Type B pancreatic cell (in vitro differentiated cells): ENCODE measurements around the gene NDUFS1. TPM values are rescaled to one million over a fixed set of nuclear protein-coding genes. Genes with fewer than 3 reads are reported as not detected.
A peak's percentile ranks its signal among the peaks of the same experiment; 100 is the strongest.

Experiments used
- DNase-seq: peaks from one replicate; pipeline ENCODE4 v3.0.0; 2021; ENCODE audit warnings: mixed read lengths; ENCODE audit not compliant: unreplicated experiment; ENCODE audit errors: extremely low spot score
- H3K27ac Mint-ChIP-seq: 2 replicates; pipeline ENCODE4 v1.8.0; 2021; ENCODE audit warnings: mild to moderate bottlenecking, mixed read lengths
- H3K27me3 Mint-ChIP-seq: 2 replicates; pipeline ENCODE4 v1.8.0; 2021; ENCODE audit warnings: mixed read lengths
- H3K36me3 Mint-ChIP-seq: 2 replicates; pipeline ENCODE4 v1.8.0; 2021; ENCODE audit warnings: mixed read lengths
- H3K4me1 Mint-ChIP-seq: one replicate; pipeline ENCODE4 v1.8.0; 2021; ENCODE audit warnings: mixed read lengths; ENCODE audit not compliant: unreplicated experiment
- H3K4me3 Mint-ChIP-seq: 2 replicates; pipeline ENCODE4 v1.8.0; 2021; ENCODE audit warnings: mild to moderate bottlenecking, mixed read lengths
- H3K9me3 Mint-ChIP-seq: 2 replicates; pipeline ENCODE4 v1.8.0; 2021; ENCODE audit warnings: mixed read lengths
- total RNA-seq: library from RNA; stranded (reverse); gene quantifications from 2 replicates; pipeline ENCODE4 v1.2.1, GENCODE V29; 2021; ENCODE audit warnings: low replicate concordance
- TF ChIP-seq, protein P1 (sequence below): fragments of 200-600 bp; sonication (generic); conservative IDR thresholded peaks from 2 replicates; pipeline ENCODE4 v1.5.0; 2021; ENCODE audit warnings: antibody characterized with exemption, mild to moderate bottlenecking

NDUFS1 gene
- total RNA-seq, 1 donor from 2014 or later: 95.9 TPM

DNA sequence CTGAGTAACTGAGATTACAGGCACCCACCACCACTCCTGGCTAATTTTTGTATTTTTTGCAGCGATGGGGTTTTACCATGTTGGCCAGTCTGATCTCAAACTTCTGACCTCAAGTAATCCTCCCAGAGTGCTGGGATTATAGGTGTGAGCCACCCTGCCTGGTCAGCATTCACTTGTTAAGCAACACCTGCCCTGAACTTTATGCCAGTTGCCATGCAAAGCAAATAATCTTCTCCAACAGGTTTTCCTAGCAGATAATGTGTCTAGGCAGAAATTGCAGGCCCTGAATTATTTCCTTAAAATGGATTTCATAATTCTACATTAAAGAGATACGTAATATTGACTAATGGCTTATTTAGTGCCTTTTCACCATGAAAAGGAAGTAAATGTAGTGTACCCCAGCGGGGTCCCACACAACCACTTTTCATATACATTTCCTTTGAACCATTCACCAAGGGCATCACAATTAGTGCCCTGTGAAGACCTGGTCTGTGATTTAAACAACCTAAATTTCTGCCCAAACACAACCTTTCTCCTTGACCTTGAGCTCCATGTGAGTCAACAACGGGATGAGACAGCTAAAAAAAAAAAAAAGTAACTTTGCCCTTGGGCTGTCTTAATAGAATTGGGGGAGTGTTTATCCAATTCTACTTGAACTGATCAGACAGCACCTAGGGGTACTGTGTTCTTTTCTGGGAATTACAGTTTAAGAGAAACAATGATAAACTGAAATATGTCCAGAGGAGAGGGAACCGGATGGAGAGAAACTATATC lies 42.0 kb upstream of the NDUFS1 start:
- Mint-ChIP-seq H3K27me3 (no peaks in the 10 kb centered on the region), H3K4me1 (peaks cover 11% of the 10 kb centered on the region), H3K36me3 (no peaks in the 10 kb centered on the region), H3K27ac (no peak overlapping the region), H3K9me3 (peaks cover 3% of the 10 kb centered on the region), H3K4me3 (no peak overlapping the region)
- no peak for DNase-seq
- TF ChIP-seq, protein P1, sequence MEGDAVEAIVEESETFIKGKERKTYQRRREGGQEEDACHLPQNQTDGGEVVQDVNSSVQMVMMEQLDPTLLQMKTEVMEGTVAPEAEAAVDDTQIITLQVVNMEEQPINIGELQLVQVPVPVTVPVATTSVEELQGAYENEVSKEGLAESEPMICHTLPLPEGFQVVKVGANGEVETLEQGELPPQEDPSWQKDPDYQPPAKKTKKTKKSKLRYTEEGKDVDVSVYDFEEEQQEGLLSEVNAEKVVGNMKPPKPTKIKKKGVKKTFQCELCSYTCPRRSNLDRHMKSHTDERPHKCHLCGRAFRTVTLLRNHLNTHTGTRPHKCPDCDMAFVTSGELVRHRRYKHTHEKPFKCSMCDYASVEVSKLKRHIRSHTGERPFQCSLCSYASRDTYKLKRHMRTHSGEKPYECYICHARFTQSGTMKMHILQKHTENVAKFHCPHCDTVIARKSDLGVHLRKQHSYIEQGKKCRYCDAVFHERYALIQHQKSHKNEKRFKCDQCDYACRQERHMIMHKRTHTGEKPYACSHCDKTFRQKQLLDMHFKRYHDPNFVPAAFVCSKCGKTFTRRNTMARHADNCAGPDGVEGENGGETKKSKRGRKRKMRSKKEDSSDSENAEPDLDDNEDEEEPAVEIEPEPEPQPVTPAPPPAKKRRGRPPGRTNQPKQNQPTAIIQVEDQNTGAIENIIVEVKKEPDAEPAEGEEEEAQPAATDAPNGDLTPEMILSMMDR: no peak

DNA sequence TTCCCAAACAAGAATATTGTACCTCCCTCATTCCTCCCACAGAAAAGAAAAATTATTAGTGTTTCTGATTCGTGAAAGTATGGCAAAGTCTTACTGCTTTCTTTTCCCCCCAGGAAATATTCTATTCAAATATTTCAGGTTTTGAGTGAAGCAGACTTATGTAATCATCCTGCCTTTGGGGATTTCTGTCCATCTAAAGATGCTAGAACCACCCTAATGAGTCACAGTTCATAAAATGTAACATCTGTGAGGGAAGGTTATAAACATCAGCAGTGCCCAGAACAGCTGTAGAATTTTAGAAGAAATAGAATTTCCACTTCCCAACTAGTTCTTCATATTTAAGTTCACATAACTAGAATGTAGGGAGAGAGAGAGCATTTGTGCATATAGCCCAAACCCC lies 39.4 kb upstream of the NDUFS1 start:
- Mint-ChIP-seq H3K4me3 (peak overlapping the region; percentile 13), H3K9me3 (peaks cover 3% of the 10 kb centered on the region), H3K27ac (peak overlapping the region; percentile 26), H3K27me3 (no peaks in the 10 kb centered on the region), H3K4me1 (peaks cover 6% of the 10 kb centered on the region), H3K36me3 (no peaks in the 10 kb centered on the region)
- TF ChIP-seq, protein P1: no peak
- DNase-seq: no peak

GRCh38 chr2:206193671-206194357 lies 34.6 kb upstream of the NDUFS1 start:
- Mint-ChIP-seq H3K4me3 (no peak overlapping the region), H3K36me3 (no peaks in the 10 kb centered on the region), H3K27me3 (no peaks in the 10 kb centered on the region), H3K4me1 (peaks cover 7% of the 10 kb centered on the region), H3K27ac (no peak overlapping the region), H3K9me3 (peaks cover 3% of the 10 kb centered on the region)
- TF ChIP-seq, protein P1: no peak
- DNase-seq: no peak

GRCh38 chr2:206192157-206192556 lies 32.9 kb upstream of the NDUFS1 start:
- Mint-ChIP-seq H3K36me3 (peaks cover 3% of the 10 kb centered on the region), H3K27ac (no peak overlapping the region), H3K9me3 (no peaks in the 10 kb centered on the region), H3K4me3 (no peak overlapping the region), H3K27me3 (no peaks in the 10 kb centered on the region), H3K4me1 (peaks cover 5% of the 10 kb centered on the region)
- no peak for DNase-seq
- TF ChIP-seq, protein P1: no peak

DNA sequence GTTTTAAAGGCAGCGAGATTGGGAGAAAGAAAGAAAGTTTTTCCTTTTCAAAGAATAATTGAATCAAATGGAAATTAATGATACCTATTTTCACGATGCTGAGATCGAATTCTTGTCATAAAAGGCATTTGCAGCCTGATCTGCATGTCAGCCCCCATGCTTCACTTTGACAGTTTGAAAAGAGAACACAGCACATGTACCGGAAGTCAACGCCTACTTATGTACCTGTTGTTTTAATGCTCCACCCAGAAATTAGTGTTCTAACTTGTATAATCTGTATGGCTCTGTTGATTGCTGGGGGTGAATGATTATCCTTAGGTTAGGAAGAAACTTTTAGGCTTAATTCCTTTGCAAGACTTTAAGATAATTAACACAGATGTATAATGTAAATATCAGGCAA lies 31.4 kb upstream of the NDUFS1 start:
- Mint-ChIP-seq H3K4me3 (no peak overlapping the region), H3K9me3 (no peaks in the 10 kb centered on the region), H3K4me1 (peaks cover 5% of the 10 kb centered on the region), H3K27ac (no peak overlapping the region), H3K27me3 (no peaks in the 10 kb centered on the region), H3K36me3 (peaks cover 3% of the 10 kb centered on the region)
- no peak for DNase-seq
- TF ChIP-seq, protein P1: no peak
